ENCODE measurements around the gene OR11A1.

DNA sequence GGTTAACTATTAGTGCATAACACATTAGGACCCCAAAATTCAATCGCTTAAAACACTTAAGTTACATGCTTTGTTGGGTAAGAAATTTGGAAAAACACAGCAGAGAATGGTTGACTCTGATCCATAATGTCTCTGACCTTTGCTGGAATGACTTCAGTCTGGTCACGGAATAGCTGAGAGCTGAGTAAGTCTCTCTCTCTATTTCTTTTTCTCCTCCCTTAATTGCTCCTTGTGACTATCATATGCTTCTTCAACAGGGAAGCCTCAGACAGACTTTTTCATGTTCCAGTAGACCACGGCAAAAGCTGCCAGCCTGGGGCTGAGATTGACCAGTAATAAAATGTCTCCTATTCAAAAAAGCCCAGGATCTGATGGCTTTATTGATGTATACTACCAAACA, 37.4 kb downstream of the OR11A1 start:
- TF ChIP-seq GATA3 (IDR thresholded peaks at IDR 0.05; ENCODE audit: low read depth, low read length), result no peak
- TF ChIP-seq GATA2 (IDR thresholded peaks at IDR 0.05; ENCODE audit: low read depth, low read length), result no peak

Measured in SH-SY5Y (cell line).